Thyroid gland (tissue), 4 donors: ENCODE data around the gene CYP4F3.

ENCODE experiments used
- POLR2A ChIP-seq, 2 donors: fragments of 450-650 bp; IDR thresholded peaks; one replicate each; pipeline ENCODE4 v1.6.1; 2017; ENCODE audit warnings: antibody characterized with exemption in 2 of 2, mild to moderate bottlenecking in 2 of 2, moderate library complexity in 1 of 2
- TF ChIP-seq, protein P1 (sequence below), 6 experiments: fragments of 200-600 bp in 3 of 6; fragments of 450-650 bp in 3 of 6; sonication (generic) in 3 of 6; IDR thresholded peaks; one replicate each; pipeline ENCODE4 v1.5.1; 2016 to 2019; ENCODE audit warnings: antibody characterized with exemption in 6 of 6, mild to moderate bottlenecking in 2 of 6, inconsistent platforms in 1 of 6, moderate library complexity in 1 of 6

DNA sequence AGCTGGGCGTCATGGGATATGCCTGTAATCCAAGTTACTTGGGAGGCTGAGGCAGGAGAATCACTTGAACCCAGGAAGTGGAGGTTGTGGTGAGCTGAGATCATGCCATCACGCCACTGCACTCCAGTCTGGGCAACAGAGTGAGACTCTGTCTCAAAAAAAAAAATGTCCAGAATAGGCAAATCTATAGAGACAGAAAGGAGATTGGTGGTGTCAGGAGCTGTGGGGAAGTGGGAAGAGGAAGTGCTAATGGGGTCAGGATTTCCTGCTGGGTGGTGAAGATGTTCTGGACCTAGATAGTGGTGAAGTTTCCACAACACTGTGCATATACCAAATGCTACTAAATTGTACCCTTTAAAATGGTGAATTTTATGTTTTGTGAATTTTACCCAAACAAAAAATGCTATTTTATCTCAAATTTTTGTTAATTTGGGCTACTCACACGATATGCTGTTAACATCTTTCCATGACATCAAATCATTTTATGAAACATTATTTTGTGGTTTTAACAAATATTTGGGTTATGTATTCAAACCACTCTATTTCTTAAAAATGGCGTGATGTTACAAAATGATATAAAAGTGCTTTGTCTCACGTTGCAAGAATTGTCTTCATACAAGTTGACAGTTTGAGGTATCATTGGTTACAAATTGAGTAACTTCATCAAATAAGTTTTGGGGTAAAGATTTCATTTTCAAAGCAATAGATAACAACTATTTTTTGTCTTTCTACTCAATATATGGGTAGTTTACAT lies 7.4 kb upstream of the CYP4F3 start:
- TF ChIP-seq, protein P1, sequence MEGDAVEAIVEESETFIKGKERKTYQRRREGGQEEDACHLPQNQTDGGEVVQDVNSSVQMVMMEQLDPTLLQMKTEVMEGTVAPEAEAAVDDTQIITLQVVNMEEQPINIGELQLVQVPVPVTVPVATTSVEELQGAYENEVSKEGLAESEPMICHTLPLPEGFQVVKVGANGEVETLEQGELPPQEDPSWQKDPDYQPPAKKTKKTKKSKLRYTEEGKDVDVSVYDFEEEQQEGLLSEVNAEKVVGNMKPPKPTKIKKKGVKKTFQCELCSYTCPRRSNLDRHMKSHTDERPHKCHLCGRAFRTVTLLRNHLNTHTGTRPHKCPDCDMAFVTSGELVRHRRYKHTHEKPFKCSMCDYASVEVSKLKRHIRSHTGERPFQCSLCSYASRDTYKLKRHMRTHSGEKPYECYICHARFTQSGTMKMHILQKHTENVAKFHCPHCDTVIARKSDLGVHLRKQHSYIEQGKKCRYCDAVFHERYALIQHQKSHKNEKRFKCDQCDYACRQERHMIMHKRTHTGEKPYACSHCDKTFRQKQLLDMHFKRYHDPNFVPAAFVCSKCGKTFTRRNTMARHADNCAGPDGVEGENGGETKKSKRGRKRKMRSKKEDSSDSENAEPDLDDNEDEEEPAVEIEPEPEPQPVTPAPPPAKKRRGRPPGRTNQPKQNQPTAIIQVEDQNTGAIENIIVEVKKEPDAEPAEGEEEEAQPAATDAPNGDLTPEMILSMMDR (IDR thresholded peaks at IDR 0.05), result no peak
- TF ChIP-seq POLR2A (IDR thresholded peaks at IDR 0.05), result no peak
